Measurements from ENCODE around the gene SH2D4B.

The SH2D4B gene

GRCh38 chr10:80670774-80671173 is 133.1 kb downstream of the SH2D4B start:
- no peak for TF ChIP-seq CTCF (IDR thresholded peaks at IDR 0.05; ENCODE audit: low read depth, low read length, missing control alignments)
- no peak overlapping the region for H3K4me3 ChIP-seq (ENCODE audit: low read depth, low read length)
- no peak for DNase-seq (ENCODE audit: low read depth)

- DNase-seq (ENCODE audit: low read depth): no peak
- no peak overlapping the region for H3K4me3 ChIP-seq (ENCODE audit: low read depth, low read length)
- TF ChIP-seq CTCF (IDR thresholded peaks at IDR 0.05; ENCODE audit: low read depth, low read length, missing control alignments): no peak
Measured at GRCh38 chr10:80671847-80672246, 134.1 kb downstream of the SH2D4B start.

GRCh38 chr10:80672613-80673012 is 134.9 kb downstream of the SH2D4B start:
- no peak for DNase-seq (ENCODE audit: low read depth)
- no peak for TF ChIP-seq CTCF (IDR thresholded peaks at IDR 0.05; ENCODE audit: low read depth, low read length, missing control alignments)
- no peak overlapping the region for H3K4me3 ChIP-seq (ENCODE audit: low read depth, low read length)

- no peak for DNase-seq (ENCODE audit: low read depth)
- H3K4me3 ChIP-seq (ENCODE audit: low read depth, low read length): no peak overlapping the region
- no peak for TF ChIP-seq CTCF (IDR thresholded peaks at IDR 0.05; ENCODE audit: low read depth, low read length, missing control alignments)
Measured at GRCh38 chr10:80674809-80675208, 137.1 kb downstream of the SH2D4B start.

GRCh38 chr10:80681142-80681541 is 143.4 kb downstream of the SH2D4B start:
- H3K4me3 ChIP-seq (ENCODE audit: low read depth, low read length): no peak overlapping the region
- no peak for DNase-seq (ENCODE audit: low read depth)
- TF ChIP-seq CTCF (IDR thresholded peaks at IDR 0.05; ENCODE audit: low read depth, low read length, missing control alignments): no peak

GRCh38 chr10:80684259-80684658 is 146.6 kb downstream of the SH2D4B start:
- TF ChIP-seq CTCF (IDR thresholded peaks at IDR 0.05; ENCODE audit: low read depth, low read length, missing control alignments): no peak
- no peak for DNase-seq (ENCODE audit: low read depth)
- no peak overlapping the region for H3K4me3 ChIP-seq (ENCODE audit: low read depth, low read length)

- TF ChIP-seq CTCF (IDR thresholded peaks at IDR 0.05; ENCODE audit: low read depth, low read length, missing control alignments): no peak
- DNase-seq (ENCODE audit: low read depth): no peak
- no peak overlapping the region for H3K4me3 ChIP-seq (ENCODE audit: low read depth, low read length)
Measured at GRCh38 chr10:80685355-80685754, 147.7 kb downstream of the SH2D4B start.
